Cerebellar cortex (tissue), 1 donor: ENCODE measurements around the gene FASLG.
"Not testable (repeated sequence)": the region's sequence is repeated elsewhere in the genome, so short reads cannot be mapped to it uniquely, and the experiment has no call there.

Source experiments
- DNase-seq: peaks from one replicate; pipeline ENCODE4 v3.0.0-alpha.2; 2015; ENCODE audit warnings: low spot score

The FASLG gene, protein sequence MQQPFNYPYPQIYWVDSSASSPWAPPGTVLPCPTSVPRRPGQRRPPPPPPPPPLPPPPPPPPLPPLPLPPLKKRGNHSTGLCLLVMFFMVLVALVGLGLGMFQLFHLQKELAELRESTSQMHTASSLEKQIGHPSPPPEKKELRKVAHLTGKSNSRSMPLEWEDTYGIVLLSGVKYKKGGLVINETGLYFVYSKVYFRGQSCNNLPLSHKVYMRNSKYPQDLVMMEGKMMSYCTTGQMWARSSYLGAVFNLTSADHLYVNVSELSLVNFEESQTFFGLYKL

DNA sequence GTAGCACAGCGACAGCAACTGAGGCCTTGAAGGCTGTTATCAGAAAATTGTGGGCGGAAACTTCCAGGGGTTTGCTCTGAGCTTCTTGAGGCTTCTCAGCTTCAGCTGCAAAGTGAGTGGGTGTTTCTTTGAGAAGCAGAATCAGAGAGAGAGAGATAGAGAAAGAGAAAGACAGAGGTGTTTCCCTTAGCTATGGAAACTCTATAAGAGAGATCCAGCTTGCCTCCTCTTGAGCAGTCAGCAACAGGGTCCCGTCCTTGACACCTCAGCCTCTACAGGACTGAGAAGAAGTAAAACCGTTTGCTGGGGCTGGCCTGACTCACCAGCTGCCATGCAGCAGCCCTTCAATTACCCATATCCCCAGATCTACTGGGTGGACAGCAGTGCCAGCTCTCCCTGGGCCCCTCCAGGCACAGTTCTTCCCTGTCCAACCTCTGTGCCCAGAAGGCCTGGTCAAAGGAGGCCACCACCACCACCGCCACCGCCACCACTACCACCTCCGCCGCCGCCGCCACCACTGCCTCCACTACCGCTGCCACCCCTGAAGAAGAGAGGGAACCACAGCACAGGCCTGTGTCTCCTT is at the start of gene FASLG:
Gene FASLG, plus strand, starts transcription at position 233 of the 583 bp plus-strand sequence. Its CDS starts 99 bp downstream, at position 332.
- no peak for DNase-seq

- no peak for DNase-seq
Observed at GRCh38 chr1:172609528-172609927, 49.4 kb upstream of the FASLG start.

DNA sequence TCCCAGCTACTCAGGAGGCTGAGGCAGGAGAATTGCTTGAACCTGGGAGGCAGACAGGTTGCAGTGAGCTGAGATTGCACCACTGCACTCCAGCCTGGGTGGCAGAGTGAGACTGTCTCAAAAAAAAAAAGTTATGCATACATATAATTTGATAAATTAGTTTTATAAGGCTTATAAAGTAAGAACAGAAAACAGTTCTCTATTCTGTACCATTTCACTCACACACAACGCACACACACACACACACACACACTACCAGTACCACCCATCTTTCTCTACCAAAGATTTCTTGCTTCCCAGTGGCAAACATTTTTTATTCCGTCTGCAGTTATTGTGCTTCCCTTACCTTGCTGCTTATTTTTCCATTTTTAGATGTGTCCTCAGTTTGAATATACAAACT is 46.4 kb upstream of the FASLG start:
- DNase-seq, result no peak

DNA sequence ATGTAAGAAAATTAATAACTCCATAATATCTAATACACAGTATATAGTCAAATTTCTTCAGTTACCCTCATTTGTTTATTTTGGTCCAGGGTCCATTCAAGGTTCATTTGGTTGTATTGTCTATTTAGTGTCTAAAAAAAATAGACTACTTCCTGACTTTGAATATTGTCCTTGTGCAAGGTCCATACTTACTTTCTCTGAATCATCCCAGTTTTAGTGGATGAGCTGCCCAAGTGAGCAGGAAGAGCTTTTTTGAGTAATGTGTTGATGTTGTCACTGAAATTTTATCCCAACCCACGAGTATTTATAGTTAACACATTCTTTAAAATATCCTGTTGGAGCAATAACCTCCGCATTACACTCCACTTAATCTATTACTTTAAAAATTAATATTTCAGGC is 45.6 kb upstream of the FASLG start:
- no peak for DNase-seq

GRCh38 chr1:172616195-172616594 is 42.7 kb upstream of the FASLG start:
- no peak for DNase-seq

DNA sequence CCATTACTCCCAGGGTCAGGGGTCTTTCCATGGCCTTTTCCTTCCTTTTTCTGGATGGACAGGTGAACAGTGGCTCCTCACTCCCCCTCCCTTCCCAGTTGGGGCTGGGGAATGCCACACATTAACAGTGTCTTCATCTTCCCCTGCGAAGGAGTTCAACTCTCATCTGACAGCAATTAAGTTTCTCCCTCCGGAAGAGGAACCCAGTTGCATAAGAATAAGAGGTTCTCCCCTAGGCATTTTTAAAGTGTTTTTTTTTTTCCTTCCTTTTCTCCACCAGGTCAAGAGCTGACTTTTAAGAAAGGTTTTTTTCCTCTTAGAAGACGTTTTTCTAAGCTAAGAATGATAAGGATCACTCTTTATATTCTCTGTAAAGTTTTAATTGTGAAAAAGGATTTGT is 42.3 kb upstream of the FASLG start:
- DNase-seq, result no peak

DNA sequence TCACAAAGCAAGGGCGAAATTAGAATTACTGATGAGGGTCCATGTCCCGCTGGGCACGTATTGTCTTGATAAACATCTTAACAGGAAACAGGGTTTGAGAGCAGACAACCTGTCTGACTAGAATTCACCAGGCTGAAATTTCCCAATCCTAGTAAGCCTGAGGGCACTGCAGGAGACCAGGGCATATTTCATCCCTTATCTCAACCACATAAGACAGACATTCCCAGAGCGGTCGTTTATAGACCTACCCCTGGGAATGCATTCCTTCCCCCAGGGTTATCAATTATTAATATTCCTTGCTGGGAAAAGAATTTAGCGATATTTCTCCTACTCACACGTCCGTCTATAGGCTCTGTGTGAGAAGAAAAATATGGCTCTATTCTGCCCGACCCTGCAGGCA is 38.3 kb upstream of the FASLG start:
- not testable (repeated sequence) for DNase-seq

- no peak for DNase-seq
Observed at GRCh38 chr1:172622541-172622940, 36.4 kb upstream of the FASLG start.

DNA sequence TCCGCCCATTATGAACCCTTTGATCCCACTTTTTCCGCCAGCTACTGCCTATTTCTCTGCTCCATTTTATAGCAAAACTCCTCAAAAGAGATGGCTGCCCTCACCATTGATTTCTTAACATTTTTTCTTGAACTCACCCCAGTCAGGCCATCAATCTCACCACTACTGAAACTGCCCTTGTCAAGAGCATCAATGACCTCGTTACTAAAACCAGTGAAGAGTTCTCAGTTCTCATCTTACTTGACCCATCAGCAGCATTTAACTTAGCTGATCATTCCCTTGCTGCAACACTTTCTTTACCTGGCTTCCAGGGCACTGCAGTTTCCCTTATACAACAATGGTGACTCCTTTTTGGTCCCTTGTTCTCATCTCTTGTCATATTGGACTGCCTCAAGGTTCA is 35.2 kb upstream of the FASLG start:
- no peak for DNase-seq

GRCh38 chr1:172626845-172627244 is 32.1 kb upstream of the FASLG start:
- no peak for DNase-seq

DNA sequence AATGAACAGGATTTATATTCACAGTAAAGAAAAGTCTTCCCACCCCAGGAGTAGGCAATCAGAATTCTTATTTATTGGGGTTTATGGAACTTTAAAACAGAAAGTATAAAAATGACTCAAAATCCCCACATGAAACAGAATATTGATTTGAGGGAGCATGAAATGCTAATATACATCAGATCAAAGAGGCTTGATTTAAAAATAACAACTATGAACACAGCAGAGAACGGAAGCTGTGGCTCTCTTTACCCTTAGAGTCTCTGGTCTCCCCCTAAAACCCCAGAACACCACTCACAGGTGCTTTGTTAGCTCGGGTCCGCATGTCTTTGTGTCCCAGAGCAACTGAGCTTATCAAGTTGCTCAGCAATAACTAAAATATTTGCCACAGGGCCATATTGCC is 31.2 kb upstream of the FASLG start:
- DNase-seq, result no peak

GRCh38 chr1:172628401-172628800 is 30.5 kb upstream of the FASLG start:
- DNase-seq, result no peak

DNA sequence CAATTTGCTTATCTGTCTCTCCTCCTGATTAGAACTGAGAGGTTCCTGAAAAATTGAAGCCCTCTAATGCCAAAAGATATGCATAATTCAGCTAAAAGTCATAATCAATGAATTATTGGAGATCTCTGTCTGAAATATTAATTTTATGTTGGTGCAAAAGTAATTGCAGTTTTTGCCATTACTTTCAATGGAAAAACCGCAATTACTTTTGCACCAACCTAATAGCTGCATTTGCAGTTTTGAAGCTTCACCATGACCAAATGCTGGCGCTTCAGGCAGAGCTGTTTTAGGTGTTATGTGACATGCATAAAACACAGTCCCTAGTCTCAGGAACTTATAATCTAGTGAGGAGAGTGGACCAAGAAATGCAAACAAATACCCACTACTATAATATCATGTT is 29.7 kb upstream of the FASLG start:
- DNase-seq, result no peak

GRCh38 chr1:172629638-172630037 is 29.3 kb upstream of the FASLG start:
- no peak for DNase-seq

DNA sequence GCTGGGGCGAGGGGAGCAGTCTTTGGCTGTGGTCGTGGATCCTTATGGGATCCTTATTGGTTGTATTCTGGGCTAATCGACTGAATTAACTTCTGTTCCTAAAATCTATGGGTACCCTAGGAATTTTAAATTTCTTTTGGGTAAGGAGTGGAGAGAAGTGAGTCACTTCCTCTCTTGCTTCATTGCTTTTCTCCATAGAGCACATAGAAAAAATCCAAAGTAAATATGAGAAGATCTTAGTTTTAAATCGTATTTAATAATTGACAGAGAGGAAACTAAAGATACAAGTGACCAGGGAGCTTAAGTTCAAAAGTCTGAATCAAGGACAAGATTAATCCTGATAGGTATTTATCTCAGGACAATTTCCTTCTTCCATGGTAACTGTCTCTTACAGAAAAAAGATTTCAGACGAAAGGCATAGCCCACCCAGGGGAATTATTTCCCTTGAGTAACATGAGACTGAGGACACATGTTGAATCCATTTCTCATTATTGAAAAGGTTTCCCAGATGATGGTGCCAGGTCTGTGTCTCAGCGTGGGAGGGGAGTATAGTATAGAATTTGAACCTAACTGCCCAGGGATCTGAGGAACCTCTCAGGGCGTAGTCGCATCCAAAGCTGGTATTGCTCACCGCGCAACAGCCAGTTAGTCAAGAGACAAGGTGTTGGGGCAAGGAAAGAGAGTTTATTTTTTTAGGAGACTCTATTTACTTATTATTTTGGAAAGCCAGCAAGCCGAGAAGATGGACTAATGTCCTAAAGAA is 28.7 kb upstream of the FASLG start:
- no peak for DNase-seq

GRCh38 chr1:172630868-172631267 is 28.0 kb upstream of the FASLG start:
- DNase-seq, result no peak

DNA sequence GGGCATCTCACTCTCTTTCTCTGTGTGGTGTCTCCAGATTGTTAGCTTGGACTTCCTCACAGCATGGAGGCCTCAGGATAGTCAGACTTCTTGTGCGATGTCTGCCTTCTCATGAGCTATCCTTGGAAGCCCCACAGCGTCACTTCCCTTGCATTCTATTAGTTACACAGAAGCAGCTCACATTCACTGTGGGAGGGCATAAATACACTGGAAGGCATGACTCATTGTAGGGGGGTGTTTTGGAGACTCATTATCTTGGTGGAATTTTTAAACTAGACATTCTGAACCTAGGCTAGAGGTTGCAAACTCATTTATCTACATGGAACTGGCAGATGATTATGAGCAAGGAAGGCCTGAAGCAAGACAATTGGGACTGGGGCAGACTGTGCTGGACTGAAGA is 21.4 kb upstream of the FASLG start:
- DNase-seq, result no peak

- DNase-seq, result no peak
Observed at GRCh38 chr1:172638249-172638648, 20.7 kb upstream of the FASLG start.

DNA sequence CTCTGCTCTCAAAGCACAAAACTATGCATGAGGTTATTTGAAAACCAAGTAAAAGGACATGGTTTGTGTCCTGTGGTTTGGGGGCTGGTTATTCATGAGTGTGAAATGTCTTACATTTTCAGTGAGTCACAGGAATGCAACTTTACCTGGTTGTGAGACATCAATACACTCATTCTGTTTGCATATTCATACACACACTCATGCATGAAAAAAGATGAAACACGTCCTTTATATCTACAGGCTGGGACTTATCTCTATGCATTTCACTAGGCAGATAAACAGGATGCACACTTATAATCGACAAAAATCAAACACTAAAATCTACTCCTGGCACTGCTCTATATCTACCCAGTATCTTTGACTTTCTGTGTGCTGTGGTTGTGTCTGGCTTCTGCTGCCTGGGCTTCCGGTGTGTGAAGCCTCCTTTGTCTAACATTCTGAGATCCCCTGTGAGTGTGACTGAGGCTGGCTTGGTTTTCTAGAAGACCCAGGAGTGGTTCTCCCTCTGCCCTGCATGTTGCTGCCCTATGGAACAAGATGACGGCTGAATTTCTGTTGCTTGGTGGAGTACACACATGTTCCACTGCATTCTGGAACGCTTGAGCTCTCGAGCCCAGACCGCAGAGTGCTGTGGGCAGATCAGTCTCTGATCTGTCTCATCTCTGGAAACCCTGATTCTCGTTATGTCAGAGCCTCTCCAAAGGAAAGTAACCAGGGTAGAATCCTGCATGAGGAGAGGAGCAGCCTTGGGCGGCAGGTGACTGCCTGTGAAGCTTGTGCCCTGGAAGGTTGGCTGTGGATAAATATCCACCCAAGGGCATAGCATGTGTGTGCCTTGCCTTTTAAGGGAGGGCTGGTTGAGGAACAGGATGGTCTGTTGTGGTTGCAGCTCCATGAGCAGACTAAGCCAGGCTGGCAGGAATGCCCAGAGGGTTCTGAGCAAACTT is 19.7 kb upstream of the FASLG start:
- DNase-seq, result no peak

DNA sequence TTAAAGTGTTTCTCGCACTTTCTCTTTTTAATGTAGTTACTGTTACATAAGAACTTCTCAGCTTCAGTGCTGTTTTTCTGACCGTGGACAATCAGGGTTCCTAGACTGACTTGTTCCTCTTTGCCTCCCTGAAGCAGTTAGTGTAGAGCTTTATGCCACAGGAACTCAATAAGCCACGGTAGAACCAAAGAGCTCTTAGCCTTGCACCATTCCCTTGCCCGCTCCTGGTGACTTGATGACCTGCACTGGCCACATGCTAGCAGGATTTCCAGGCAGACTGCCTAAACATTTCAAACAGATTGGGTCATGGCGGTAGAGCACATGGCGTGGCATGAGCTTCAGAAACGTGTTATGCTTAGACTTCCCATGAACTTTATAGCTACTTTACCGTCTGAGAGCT is 18.8 kb upstream of the FASLG start:
- DNase-seq, result no peak

- DNase-seq, result no peak
Observed at GRCh38 chr1:172641492-172641891, 17.4 kb upstream of the FASLG start.

- no peak for DNase-seq
Observed at GRCh38 chr1:172642970-172643369, 15.9 kb upstream of the FASLG start.
